ENCODE measurements around the gene SLC6A18. TPM values are rescaled to one million over a fixed set of nuclear protein-coding genes. Genes with fewer than 3 reads are reported as not detected.

SLC6A18 gene
- total and polyA plus RNA-seq, 10 of the 15 experiments (the other 5 are each of a cell fraction or from before 2014, with no cell fraction given), result not detected

GRCh38 chr5:1257841-1258240 lies 32.7 kb downstream of the SLC6A18 start:
- in situ Hi-C loops (cut with MboI) (no loop called here), intact Hi-C loops (cut with micrococcal nuclease; ENCODE audit: unreplicated experiment) (loop anchor here (5.0 kb wide), 1 partner anchor 54 kb away; no protein-coding TSS in a partner anchor)
- Histone ChIP-seq H3K9me3 (replicated peaks; ENCODE audit: control insufficient read depth, insufficient read depth, low read length) (no peaks in the 10 kb centered on the region), H2AFZ (ENCODE audit: control insufficient read depth, low read depth, low read length) (no peak overlapping the region), H3K27ac (ENCODE audit: control insufficient read depth, insufficient read depth) (no peak overlapping the region), H3K36me3 (ENCODE audit: control insufficient read depth in 2 of 2, insufficient read depth in 2 of 2, low read length in 1 of 2) (peaks cover 0 to 3% of the 10 kb centered on the region in 2 experiments; a peak in 2 of 4 replicates), H3K4me1 (ENCODE audit: control insufficient read depth, insufficient read depth, low read length) (no peaks in the 10 kb centered on the region), H3K27me3 (replicated peaks in 1 of 2; ENCODE audit: control insufficient read depth in 2 of 2, insufficient read depth in 2 of 2, low read length in 1 of 2) (no peaks in the 10 kb centered on the region), H3K79me2 (ENCODE audit: control insufficient read depth, insufficient read depth, low read length) (no peaks in the 10 kb centered on the region), H3K4me2 (ENCODE audit: control insufficient read depth, insufficient read depth) (no peak overlapping the region), H3K9ac (ENCODE audit: control insufficient read depth, insufficient read depth, low read length) (no peak overlapping the region), H3K4me3 (no peak overlapping the region), H4K20me1 (ENCODE audit: control insufficient read depth, insufficient read depth) (no peaks in the 10 kb centered on the region)
- ChIA-PET CTCF (no interaction called here), RAD21 (ENCODE audit: unreplicated experiment) (no interaction called here), POLR2A (no interaction called here), SMC1A (ENCODE audit: uncharacterized antibody, unreplicated experiment) (no interaction called here)
- 40% methylated on average over 13 of the region's 13 CpGs for WGBS (ENCODE audit: insufficient coverage, insufficient replicate concordance, low lambda C conversion rate, missing lambda C conversion rate)
- no peak for DNase-seq (ENCODE audit: low read depth, low spot score)
- no TSS peak for BruUV-seq (replicated peaks)
- FAIRE-seq, result no peak
- TF ChIP-seq NR2F1 (conservative IDR thresholded peaks at IDR 0.05) (no peak), ZNF687 (IDR thresholded peaks at IDR 0.05) (no peak), SMC3 (IDR thresholded peaks at IDR 0.05; ENCODE audit: borderline replicate concordance, low read length) (no peak), SREBF2 (IDR thresholded peaks at IDR 0.05; ENCODE audit: low read length) (no peak), BCLAF1 (IDR thresholded peaks at IDR 0.05) (no peak), REST (IDR thresholded peaks at IDR 0.05; ENCODE audit: low read depth, low read length) (no peak), RFX5 (IDR thresholded peaks at IDR 0.05; ENCODE audit: low read depth, low read length) (no peak), PKNOX1 (IDR thresholded peaks at IDR 0.05) (no peak), MYC (IDR thresholded peaks at IDR 0.05; ENCODE audit: insufficient read depth, insufficient read length, insufficient replicate concordance, low read length, severe bottlenecking) (no peak), POLR2A (IDR thresholded peaks at IDR 0.05; ENCODE audit: low read depth, low read length) (no peak), MXI1 (IDR thresholded peaks at IDR 0.05; ENCODE audit: low read depth, low read length) (no peak), E2F4 (IDR thresholded peaks at IDR 0.05; ENCODE audit: low read depth, low read length) (no peak)
- ATAC-seq, result no peak
